HepG2 (cell line): Measurements from ENCODE around the gene NOC2L. TPM values are rescaled to one million over a fixed set of nuclear protein-coding genes. Genes with fewer than 3 reads are reported as not detected.

Experiments used
- AGO1 ChIP-seq: fragments of 200-400 bp; formaldehyde crosslinking; IDR thresholded peaks from 2 replicates; pipeline ENCODE4 v1.6.1; 2017; ENCODE audit warnings: mild to moderate bottlenecking, low read depth, low read length, moderate library complexity; ENCODE audit not compliant: poor library complexity, severe bottlenecking
- CCDC6 ChIP-seq: sonication (generic); formaldehyde crosslinking; IDR thresholded peaks from 2 replicates; pipeline ENCODE4 v1.8.1; 2022; ENCODE audit warnings: mild to moderate bottlenecking, missing genetic modification reagents, moderate library complexity
- FOSL1 ChIP-seq: sonication (generic); formaldehyde crosslinking; IDR thresholded peaks from 2 replicates; pipeline ENCODE4 v1.9.0; 2021; ENCODE audit warnings: missing genetic modification reagents, borderline replicate concordance
- FOXO4 ChIP-seq: sonication (generic); formaldehyde crosslinking; conservative IDR thresholded peaks from 2 replicates; pipeline ENCODE4 v1.8.1; 2023; ENCODE audit warnings: missing genetic modification reagents
- FOXP1 ChIP-seq, 2 experiments: fragments of 450-650 bp in 1 of 2; IDR thresholded peaks; 2 replicates each; pipeline ENCODE4 v1.6.1; 2017 to 2018; ENCODE audit warnings: antibody characterized with exemption in 1 of 2
- HMG20A ChIP-seq: IDR thresholded peaks from 2 replicates; pipeline ENCODE4 v1.6.1; 2016; ENCODE audit warnings: borderline replicate concordance
- HNRNPH1 ChIP-seq: fragments of 200-400 bp; formaldehyde crosslinking; optimal IDR thresholded peaks from 2 replicates; pipeline ENCODE3; 2017; ENCODE audit warnings: mild to moderate bottlenecking, low read depth, low read length
- ISX ChIP-seq: sonication (generic); formaldehyde crosslinking; conservative IDR thresholded peaks from 2 replicates; pipeline ENCODE4 v1.5.0; 2020; ENCODE audit warnings: missing genetic modification reagents
- KAT7 ChIP-seq: IDR thresholded peaks from 2 replicates; pipeline ENCODE4 v1.6.1; 2018; ENCODE audit warnings: borderline replicate concordance, missing compliant biosample characterization
- NPAS2 ChIP-seq: sonication (generic); formaldehyde crosslinking; IDR thresholded peaks from 2 replicates; pipeline ENCODE4 v1.8.0; 2022; ENCODE audit warnings: mild to moderate bottlenecking, missing genetic modification reagents, borderline replicate concordance
- RFX5 ChIP-seq: IDR thresholded peaks from 2 replicates; pipeline ENCODE4 v1.6.1; 2011; ENCODE audit warnings: low read depth, low read length, improper control_type of control experiment
- ZBTB26 ChIP-seq: IDR thresholded peaks from 2 replicates; pipeline ENCODE4 v1.6.1; 2016; ENCODE audit warnings: missing compliant biosample characterization, missing genetic modification reagents, borderline replicate concordance
- ZMYM3 ChIP-seq: sonication (generic); formaldehyde crosslinking; IDR thresholded peaks from 2 replicates; pipeline ENCODE4 v1.5.1; 2020; ENCODE audit warnings: mild to moderate bottlenecking, missing genetic modification reagents
- ZNF260 ChIP-seq: sonication (generic); formaldehyde crosslinking; IDR thresholded peaks from 2 replicates; pipeline ENCODE4 v1.4.0; 2020; ENCODE audit warnings: missing genetic modification reagents, low read depth, mild to moderate bottlenecking, borderline replicate concordance
- ZNF446 ChIP-seq: sonication (generic); formaldehyde crosslinking; IDR thresholded peaks from 2 replicates; pipeline ENCODE4 v1.5.0; 2020; ENCODE audit warnings: mild to moderate bottlenecking, missing genetic modification reagents
- ZNF503 ChIP-seq: sonication (generic); formaldehyde crosslinking; IDR thresholded peaks from 2 replicates; pipeline ENCODE4 v1.4.0; 2020; ENCODE audit warnings: missing genetic modification reagents
- ZNF616 ChIP-seq: sonication (generic); formaldehyde crosslinking; IDR thresholded peaks from 2 replicates; pipeline ENCODE4 v1.5.0; 2020; ENCODE audit warnings: low read depth, mild to moderate bottlenecking, missing genetic modification reagents
- ZNF687 ChIP-seq: sonication (generic); formaldehyde crosslinking; IDR thresholded peaks from 2 replicates; pipeline ENCODE4 v1.5.1; 2020; ENCODE audit warnings: mild to moderate bottlenecking, missing genetic modification reagents, moderate library complexity
- ZNF790 ChIP-seq: sonication (generic); formaldehyde crosslinking; IDR thresholded peaks from 2 replicates; pipeline ENCODE4 v1.8.0; 2022; ENCODE audit warnings: missing genetic modification reagents, mild to moderate bottlenecking, borderline replicate concordance
- ZNF841 ChIP-seq: sonication (generic); formaldehyde crosslinking; IDR thresholded peaks from 2 replicates; pipeline ENCODE4 v1.8.1; 2023; ENCODE audit warnings: missing genetic modification reagents, borderline replicate concordance
- polyA plus RNA-seq, 8 experiments: library from polyadenylated mRNA; depleted of rRNA in 3 of 8; stranded (reverse) in 7 of 8; unstranded in 1 of 8; fragments of >200 nt; fragmentation: Illumina TruSeq in 4 of 8; extraction: Trizol in 4 of 8; gene quantifications; 2 replicates each; pipeline versions ENCODE4 v1.2.1 to v1.2.3, GENCODE V29; 2011 to 2016; ENCODE audit warnings: low read depth in 4 of 8, missing spikeins in 1 of 8, mixed read lengths in 1 of 8; ENCODE audit not compliant: insufficient read depth in 1 of 8
- total RNA-seq, 5 experiments: library from RNA; depleted of rRNA; stranded (reverse); fragments of >200 nt; fragmentation: Illumina TruSeq; extraction: Trizol; gene quantifications; 2 replicates each; pipeline ENCODE4 v1.2.3, GENCODE V29; 2016; ENCODE audit warnings: low read depth in 1 of 5

Gene NOC2L
- total and polyA plus RNA-seq, 2 of the 13 experiments (the other 11 are each of a cell fraction or from before 2014, with no cell fraction given), result 32.0 to 103 TPM

GRCh38 chr1:1006305-1007159 is 47.5 kb upstream of the NOC2L start (continued):
- TF ChIP-seq CCDC6 (CRISPR knock-in tag) (peak; percentile 70; the same call in 1 of the 2 replicates), ISX (CRISPR knock-in tag) (no peak), ZBTB26 (CRISPR knock-in tag) (peak; percentile 79), ZNF503 (peak; percentile 87), NPAS2 (CRISPR knock-in tag) (no peak), AGO1 (peak; percentile 88), ZNF687 (CRISPR knock-in tag) (peak; percentile 99), KAT7 (CRISPR knock-in tag) (peak; percentile 62; the same call in 1 of the 2 replicates), FOXP1 (IDR thresholded peaks at IDR 0.05) (no peak), FOXP1 (CRISPR knock-in tag; IDR thresholded peaks at IDR 0.05) (peak; percentile 43), ZNF446 (CRISPR knock-in tag) (no peak), ZNF790 (no peak; the same call in 1 of the 2 replicates), HMG20A (CRISPR knock-in tag) (peak; percentile 65), ZNF616 (peak; percentile 76; the same call in 1 of the 2 replicates), RFX5 (no peak), ZNF260 (CRISPR knock-in tag) (no peak), FOSL1 (CRISPR knock-in tag) (peak; percentile 95), FOXO4 (CRISPR knock-in tag) (no peak), ZMYM3 (CRISPR knock-in tag) (peak; percentile 85; the same call in 1 of the 2 replicates), HNRNPH1 (no peak), ZNF841 (no peak)
